ENCODE results near the gene TTLL8.

GRCh38 chr22:50051930-50052329 lies 6.2 kb downstream of the TTLL8 start:
- TF ChIP-seq REST (IDR thresholded peaks at IDR 0.05; ENCODE audit: low read depth, low read length) (no peak), TCF12 (IDR thresholded peaks at IDR 0.05) (no peak), ZBTB33 (IDR thresholded peaks at IDR 0.05; ENCODE audit: borderline replicate concordance, low read depth) (no peak), CTCF (IDR thresholded peaks at IDR 0.05) (no peak), EZH2phosphoT487 (IDR thresholded peaks at IDR 0.05; ENCODE audit: borderline replicate concordance, low read depth) (no peak), CHD2 (IDR thresholded peaks at IDR 0.05; ENCODE audit: low read length, partially characterized antibody) (no peak), YY1 (IDR thresholded peaks at IDR 0.05; ENCODE audit: low read depth) (no peak)
